Progenitor cell of endocrine pancreas (in vitro differentiated cells): Measurements from ENCODE around the gene NR6A1. TPM values are rescaled to one million over a fixed set of nuclear protein-coding genes. Genes with fewer than 3 reads are reported as not detected.

Source experiments
- DNase-seq: peaks from one replicate; pipeline ENCODE4 v3.0.0; 2021; ENCODE audit warnings: low spot score; ENCODE audit not compliant: unreplicated experiment
- H3K27ac Mint-ChIP-seq: 2 replicates; pipeline ENCODE4 v1.8.0; 2021; ENCODE audit warnings: mild to moderate bottlenecking, moderate library complexity, mixed read lengths
- H3K27me3 Mint-ChIP-seq: 2 replicates; pipeline ENCODE4 v1.8.0; 2021; ENCODE audit warnings: mixed read lengths
- H3K36me3 Mint-ChIP-seq: 2 replicates; pipeline ENCODE4 v1.8.0; 2022; ENCODE audit warnings: mixed read lengths; ENCODE audit not compliant: insufficient read depth
- H3K4me1 Mint-ChIP-seq: 2 replicates; pipeline ENCODE4 v1.8.0; 2021; ENCODE audit warnings: low read depth, mixed read lengths
- H3K4me3 Mint-ChIP-seq: 2 replicates; pipeline ENCODE4 v1.8.0; 2021; ENCODE audit warnings: low read depth, mild to moderate bottlenecking, moderate library complexity, mixed read lengths
- H3K9me3 Mint-ChIP-seq: 2 replicates; pipeline ENCODE4 v1.8.0; 2021; ENCODE audit warnings: low read depth, mixed read lengths
- CTCF ChIP-seq: fragments of 200-600 bp; sonication (generic); IDR thresholded peaks from one replicate; pipeline ENCODE4 v1.5.0; 2021; ENCODE audit warnings: antibody characterized with exemption, mild to moderate bottlenecking; ENCODE audit not compliant: unreplicated experiment
- total RNA-seq: library from RNA; stranded (reverse); gene quantifications from 2 replicates; pipeline ENCODE4 v1.2.1, GENCODE V29; 2021

The NR6A1 gene
- total RNA-seq, 1 donor from 2014 or later: 86.4 TPM

GRCh38 chr9:124485936-124486335 is 285.2 kb downstream of the NR6A1 start:
- H3K4me1 Mint-ChIP-seq: no peaks in the 10 kb centered on the region
- H3K27me3 Mint-ChIP-seq: peaks cover 61% of the 10 kb centered on the region

GRCh38 chr9:124485201-124485600 is 285.9 kb downstream of the NR6A1 start:
- no peak overlapping the region for H3K27ac Mint-ChIP-seq
- peaks cover 61% of the 10 kb centered on the region for H3K27me3 Mint-ChIP-seq
- H3K4me3 Mint-ChIP-seq: no peak overlapping the region
- no peak for TF ChIP-seq CTCF
- no peaks in the 10 kb centered on the region for H3K4me1 Mint-ChIP-seq
- H3K36me3 Mint-ChIP-seq: no peaks in the 10 kb centered on the region
- DNase-seq: no peak
- H3K9me3 Mint-ChIP-seq: no peaks in the 10 kb centered on the region

More at GRCh38 chr9:124485936-124486335, 285.2 kb downstream of the NR6A1 start:
- DNase-seq: no peak
- TF ChIP-seq CTCF: no peak
- H3K27ac Mint-ChIP-seq: no peak overlapping the region
- no peaks in the 10 kb centered on the region for H3K36me3 Mint-ChIP-seq
- H3K9me3 Mint-ChIP-seq: no peaks in the 10 kb centered on the region
- H3K4me3 Mint-ChIP-seq: no peak overlapping the region

- Mint-ChIP-seq H3K36me3 (no peaks in the 10 kb centered on the region), H3K27ac (peak overlapping the region; percentile 37), H3K9me3 (no peaks in the 10 kb centered on the region), H3K4me3 (no peak overlapping the region), H3K4me1 (no peaks in the 10 kb centered on the region), H3K27me3 (peaks cover 58% of the 10 kb centered on the region)
- no peak for TF ChIP-seq CTCF
- no peak for DNase-seq
Measured at GRCh38 chr9:124483481-124483880, 287.6 kb downstream of the NR6A1 start.

GRCh38 chr9:124482431-124483031 is 288.6 kb downstream of the NR6A1 start:
- TF ChIP-seq CTCF: no peak
- Mint-ChIP-seq H3K4me3 (no peak overlapping the region), H3K27ac (no peak overlapping the region), H3K4me1 (peaks cover 1% of the 10 kb centered on the region), H3K27me3 (peaks cover 53% of the 10 kb centered on the region), H3K9me3 (no peaks in the 10 kb centered on the region), H3K36me3 (no peaks in the 10 kb centered on the region)
- no peak for DNase-seq

GRCh38 chr9:124481115-124481514 is 290.0 kb downstream of the NR6A1 start:
- DNase-seq: no peak
- H3K4me1 Mint-ChIP-seq: peaks cover 1% of the 10 kb centered on the region
- TF ChIP-seq CTCF: no peak

More at GRCh38 chr9:124481115-124481514, 290.0 kb downstream of the NR6A1 start:
- H3K36me3 Mint-ChIP-seq: no peaks in the 10 kb centered on the region
- H3K4me3 Mint-ChIP-seq: no peak overlapping the region
- H3K27ac Mint-ChIP-seq: no peak overlapping the region
- H3K27me3 Mint-ChIP-seq: peaks cover 47% of the 10 kb centered on the region
- H3K9me3 Mint-ChIP-seq: no peaks in the 10 kb centered on the region
